IPS-18a (cell line): ENCODE results near the gene DSCAML1.

Experiments used
- H3K27ac ChIP-seq: one replicate; pipeline ENCODE4 v1.5.1; 2013; ENCODE audit warnings: low read length
- H3K27me3 ChIP-seq: one replicate; pipeline ENCODE4 v1.6.1; 2013; ENCODE audit warnings: mild to moderate bottlenecking, low read length; ENCODE audit not compliant: control insufficient read depth, insufficient read depth
- H3K36me3 ChIP-seq: one replicate; pipeline ENCODE4 v1.6.1; 2013; ENCODE audit warnings: low read depth, low read length; ENCODE audit not compliant: control insufficient read depth
- H3K4me1 ChIP-seq: one replicate; pipeline ENCODE4 v1.6.1; 2013; ENCODE audit warnings: low read depth, low read length; ENCODE audit not compliant: control insufficient read depth
- H3K4me3 ChIP-seq: one replicate; pipeline ENCODE4 v1.5.1; 2013; ENCODE audit warnings: low read length
- H3K9ac ChIP-seq: one replicate; pipeline ENCODE4 v1.6.1; 2013; ENCODE audit warnings: mild to moderate bottlenecking, low read length, moderate library complexity
- H3K9me3 ChIP-seq: one replicate; pipeline ENCODE4 v1.6.1; 2013; ENCODE audit warnings: low read depth, low read length; ENCODE audit not compliant: control insufficient read depth

The DSCAML1 gene

GRCh38 chr11:117478126-117478860 is 318.7 kb downstream of the DSCAML1 start:
- Histone ChIP-seq H3K4me1 (peaks cover 23% of the 10 kb centered on the region), H3K27me3 (no peaks in the 10 kb centered on the region)

GRCh38 chr11:117477721-117478120 is 319.3 kb downstream of the DSCAML1 start:
- Histone ChIP-seq H3K9ac (no peak overlapping the region), H3K27me3 (no peaks in the 10 kb centered on the region), H3K4me1 (peaks cover 23% of the 10 kb centered on the region), H3K9me3 (no peaks in the 10 kb centered on the region), H3K36me3 (no peaks in the 10 kb centered on the region), H3K4me3 (no peak overlapping the region), H3K27ac (no peak overlapping the region)

More at GRCh38 chr11:117478126-117478860, 318.7 kb downstream of the DSCAML1 start:
- Histone ChIP-seq H3K4me3 (no peak overlapping the region), H3K9ac (no peak overlapping the region), H3K27ac (no peak overlapping the region), H3K9me3 (no peaks in the 10 kb centered on the region), H3K36me3 (no peaks in the 10 kb centered on the region)

- Histone ChIP-seq H3K4me1 (peaks cover 26% of the 10 kb centered on the region), H3K9me3 (no peaks in the 10 kb centered on the region), H3K36me3 (no peaks in the 10 kb centered on the region), H3K9ac (no peak overlapping the region), H3K27ac (no peak overlapping the region), H3K27me3 (no peaks in the 10 kb centered on the region), H3K4me3 (no peak overlapping the region)
Measured at GRCh38 chr11:117476531-117477142, 320.4 kb downstream of the DSCAML1 start.

- H3K27ac ChIP-seq, result no peak overlapping the region
- H3K9me3 ChIP-seq, result no peaks in the 10 kb centered on the region
- peaks cover 26% of the 10 kb centered on the region for H3K4me1 ChIP-seq
- no peaks in the 10 kb centered on the region for H3K36me3 ChIP-seq
- H3K27me3 ChIP-seq, result no peaks in the 10 kb centered on the region
- no peak overlapping the region for H3K4me3 ChIP-seq
- H3K9ac ChIP-seq, result no peak overlapping the region
Measured at GRCh38 chr11:117475716-117476530, 321.1 kb downstream of the DSCAML1 start.

- H3K4me3 ChIP-seq, result no peak overlapping the region
- no peak overlapping the region for H3K9ac ChIP-seq
- H3K27me3 ChIP-seq, result no peaks in the 10 kb centered on the region
- H3K36me3 ChIP-seq, result no peaks in the 10 kb centered on the region
- H3K9me3 ChIP-seq, result no peaks in the 10 kb centered on the region
- H3K4me1 ChIP-seq, result peaks cover 26% of the 10 kb centered on the region
- no peak overlapping the region for H3K27ac ChIP-seq
Measured at GRCh38 chr11:117473481-117474091, 323.4 kb downstream of the DSCAML1 start.

GRCh38 chr11:117471776-117472175 is 325.2 kb downstream of the DSCAML1 start:
- H3K27me3 ChIP-seq, result no peaks in the 10 kb centered on the region
- H3K27ac ChIP-seq, result no peak overlapping the region
- H3K4me3 ChIP-seq, result no peak overlapping the region
- no peaks in the 10 kb centered on the region for H3K36me3 ChIP-seq
- H3K4me1 ChIP-seq, result peaks cover 26% of the 10 kb centered on the region
- no peaks in the 10 kb centered on the region for H3K9me3 ChIP-seq
- no peak overlapping the region for H3K9ac ChIP-seq

- no peaks in the 10 kb centered on the region for H3K9me3 ChIP-seq
- H3K4me3 ChIP-seq, result no peak overlapping the region
- H3K9ac ChIP-seq, result no peak overlapping the region
- no peaks in the 10 kb centered on the region for H3K36me3 ChIP-seq
- H3K27me3 ChIP-seq, result no peaks in the 10 kb centered on the region
- H3K4me1 ChIP-seq, result peaks cover 23% of the 10 kb centered on the region
- no peak overlapping the region for H3K27ac ChIP-seq
Measured at GRCh38 chr11:117470576-117470975, 326.4 kb downstream of the DSCAML1 start.

- Histone ChIP-seq H3K27me3 (no peaks in the 10 kb centered on the region), H3K27ac (no peak overlapping the region), H3K36me3 (no peaks in the 10 kb centered on the region), H3K4me1 (peaks cover 15% of the 10 kb centered on the region), H3K9ac (no peak overlapping the region), H3K4me3 (no peak overlapping the region), H3K9me3 (no peaks in the 10 kb centered on the region)
Measured at GRCh38 chr11:117468888-117469287, 328.1 kb downstream of the DSCAML1 start.

- H3K4me1 ChIP-seq, result peaks cover 4% of the 10 kb centered on the region
- no peak overlapping the region for H3K27ac ChIP-seq
- H3K9ac ChIP-seq, result no peak overlapping the region
- H3K4me3 ChIP-seq, result no peak overlapping the region
- H3K36me3 ChIP-seq, result no peaks in the 10 kb centered on the region
- H3K27me3 ChIP-seq, result no peaks in the 10 kb centered on the region
- no peaks in the 10 kb centered on the region for H3K9me3 ChIP-seq
Measured at GRCh38 chr11:117467770-117468169, 329.2 kb downstream of the DSCAML1 start.

- no peaks in the 10 kb centered on the region for H3K9me3 ChIP-seq
- no peaks in the 10 kb centered on the region for H3K4me1 ChIP-seq
- H3K36me3 ChIP-seq, result no peaks in the 10 kb centered on the region
- H3K27me3 ChIP-seq, result no peaks in the 10 kb centered on the region
- H3K9ac ChIP-seq, result no peak overlapping the region
- no peak overlapping the region for H3K4me3 ChIP-seq
- no peak overlapping the region for H3K27ac ChIP-seq
Measured at GRCh38 chr11:117466966-117467365, 330.1 kb downstream of the DSCAML1 start.

- Histone ChIP-seq H3K9ac (no peak overlapping the region), H3K27me3 (no peaks in the 10 kb centered on the region), H3K4me1 (no peaks in the 10 kb centered on the region)
Measured at GRCh38 chr11:117465236-117465997, 331.6 kb downstream of the DSCAML1 start.

More at GRCh38 chr11:117465236-117465997, 331.6 kb downstream of the DSCAML1 start:
- Histone ChIP-seq H3K9me3 (no peaks in the 10 kb centered on the region), H3K4me3 (no peak overlapping the region), H3K27ac (no peak overlapping the region), H3K36me3 (no peaks in the 10 kb centered on the region)
